ENCODE data around the gene UNC80. TPM values are rescaled to one million over a fixed set of nuclear protein-coding genes. Genes with fewer than 3 reads are reported as not detected.

UNC80 gene
- total and polyA plus RNA-seq, 2 of the 4 experiments (the other 2 are of a cell fraction): not detected

GRCh38 chr2:209753020-209753419 is 18.6 kb upstream of the UNC80 start:
- Histone ChIP-seq H3K27me3 (ENCODE audit: control insufficient read depth, insufficient read depth, low read length) (no peaks in the 10 kb centered on the region), H2AFZ (replicated peaks; ENCODE audit: low read length, poor library complexity) (no peak overlapping the region), H3K14ac (replicated peaks; ENCODE audit: low read depth, low read length) (no peak overlapping the region), H3K4me2 (ENCODE audit: low read depth, low read length) (no peak overlapping the region), H3K9me3 (ENCODE audit: control insufficient read depth, insufficient read depth, low read length) (peaks cover 5% of the 10 kb centered on the region; the same call in 1 of the 2 replicates), H3K4ac (ENCODE audit: low read depth, low read length) (no peak overlapping the region), H3K56ac (ENCODE audit: extremely low read depth, insufficient read depth, low read length) (no peak overlapping the region), H3K27ac (ENCODE audit: insufficient read depth, low read length) (no peak overlapping the region), H3K4me1 (ENCODE audit: control insufficient read depth, insufficient read depth, low read length) (no peaks in the 10 kb centered on the region), H3K4me3 (ENCODE audit: insufficient read depth, low read depth, low read length) (no peak overlapping the region), H4K91ac (ENCODE audit: insufficient read depth, low read depth, low read length) (no peak overlapping the region), H2BK5ac (ENCODE audit: low read depth, low read length, poor library complexity, severe bottlenecking) (no peak overlapping the region), H3K36me3 (ENCODE audit: control insufficient read depth, insufficient read depth, low read length) (no peaks in the 10 kb centered on the region), H2BK20ac (ENCODE audit: low read depth, low read length) (no peak overlapping the region), H2BK15ac (ENCODE audit: low read depth, low read length) (no peak overlapping the region), H3K18ac (ENCODE audit: low read depth, low read length) (no peak overlapping the region), H2AK5ac (ENCODE audit: low read depth, low read length) (no peak overlapping the region), H3K9ac (ENCODE audit: low read depth, low read length) (no peak overlapping the region), H2AK9ac (replicated peaks; ENCODE audit: low read depth, low read length, poor library complexity) (no peak overlapping the region), H3K9me1 (ENCODE audit: insufficient read depth, low read length) (no peaks in the 10 kb centered on the region), H4K20me1 (ENCODE audit: insufficient read depth, low read length) (no peaks in the 10 kb centered on the region), H3K23ac (ENCODE audit: low read depth, low read length) (no peak overlapping the region), H4K5ac (ENCODE audit: low read depth, low read length) (no peak overlapping the region), H2BK120ac (ENCODE audit: low read depth, low read length) (no peak overlapping the region), H3K79me1 (ENCODE audit: low read depth in 1 of 2, low read length in 2 of 2) (no peaks in the 10 kb centered on the region), H4K8ac (ENCODE audit: low read depth in 2 of 2, low read length in 2 of 2) (no peak overlapping the region)
- ATAC-seq (ENCODE audit: low read depth) (no peak), DNase-seq (no peak)
- dilution Hi-C loops (cut with HindIII; ENCODE audit: low sequenced_read_pairs, unreplicated experiment) (no loop called here), intact Hi-C loops (cut with micrococcal nuclease) (no loop called here), in situ Hi-C loops (cut with MboI; ENCODE audit: low sequenced_read_pairs) (no loop called here)
- whole genome bisulfite sequencing, 2 experiments (ENCODE audit: extremely low coverage in 2 of 2, insufficient read length in 1 of 2): no CpG with 5 or more reads among the region's 3 CpGs
- POLR2A ChIA-PET (ENCODE audit: unreplicated experiment): no interaction called here
- CTCF ChIA-PET: no interaction called here
- BruUV-seq (replicated peaks): no TSS peak
- no peak for TF ChIP-seq MAZ (IDR thresholded peaks at IDR 0.05; ENCODE audit: borderline replicate concordance, low read depth, low read length)
- TF ChIP-seq CEBPB (IDR thresholded peaks at IDR 0.05; ENCODE audit: low read depth, low read length): 0 out of 2 replicates have a peak, but pooled peaks have one; percentile 33

Data from IMR-90 (cell line).